Fibroblast of skin of left biceps (primary cell): Measurements from ENCODE around the gene RSU1.

Experiments used
- DNase-seq, 2 experiments: peaks; one replicate each; pipeline ENCODE4 v3.0.0-alpha.2; 2013; ENCODE audit warnings: low read depth in 2 of 2

Gene RSU1

DNA sequence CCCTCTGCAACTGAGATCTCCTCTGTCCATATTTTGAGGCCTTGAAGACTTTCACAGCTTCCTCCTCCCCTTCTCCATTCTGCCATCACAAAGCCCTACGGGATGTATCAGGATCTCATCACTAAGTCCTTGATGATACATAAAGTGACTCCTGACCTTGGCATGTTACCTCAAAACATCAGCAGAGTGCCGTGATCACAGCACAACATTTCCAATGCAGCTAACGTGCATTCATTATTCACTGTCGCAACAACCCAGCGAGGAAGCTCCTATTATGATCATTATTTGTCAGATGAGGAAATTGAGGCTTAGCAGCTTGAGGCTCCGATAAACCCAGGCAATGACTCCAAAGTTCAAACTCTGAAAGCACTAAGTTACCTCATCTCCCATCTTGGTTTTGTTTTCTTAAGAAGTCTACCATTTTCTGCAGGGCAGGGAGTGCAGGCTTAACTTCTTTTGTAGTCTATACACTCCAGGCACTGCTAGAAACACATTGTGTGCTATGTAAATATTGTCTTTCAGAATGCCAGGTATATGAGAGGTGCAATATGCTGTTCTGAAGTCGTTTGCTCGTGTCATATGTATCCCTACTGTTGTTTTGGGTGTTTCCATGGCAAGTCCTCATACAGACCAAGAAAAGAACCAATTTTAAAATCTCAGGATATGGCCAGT is 215.0 kb downstream of the RSU1 start:
- DNase-seq = no peak

DNA sequence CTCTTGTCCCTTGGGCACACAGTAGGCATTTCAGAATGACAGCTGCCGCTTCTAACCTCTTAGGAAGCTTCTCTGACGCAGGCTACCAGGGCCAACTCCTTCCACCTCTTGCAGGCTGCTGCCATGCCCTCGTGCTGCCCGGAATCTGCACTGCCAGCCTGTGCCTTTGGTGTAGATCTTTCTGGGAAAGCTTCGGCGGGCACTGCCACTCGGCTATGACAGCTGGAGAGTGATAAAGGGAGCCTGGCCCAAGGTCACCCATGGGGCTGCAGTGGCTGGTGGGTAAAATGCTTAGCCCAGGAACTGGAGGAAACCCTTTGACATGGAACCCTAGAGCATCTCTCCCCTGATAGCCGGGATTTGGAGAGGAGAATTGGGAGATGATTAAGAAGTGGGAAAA is 217.6 kb downstream of the RSU1 start:
- no peak for DNase-seq

DNA sequence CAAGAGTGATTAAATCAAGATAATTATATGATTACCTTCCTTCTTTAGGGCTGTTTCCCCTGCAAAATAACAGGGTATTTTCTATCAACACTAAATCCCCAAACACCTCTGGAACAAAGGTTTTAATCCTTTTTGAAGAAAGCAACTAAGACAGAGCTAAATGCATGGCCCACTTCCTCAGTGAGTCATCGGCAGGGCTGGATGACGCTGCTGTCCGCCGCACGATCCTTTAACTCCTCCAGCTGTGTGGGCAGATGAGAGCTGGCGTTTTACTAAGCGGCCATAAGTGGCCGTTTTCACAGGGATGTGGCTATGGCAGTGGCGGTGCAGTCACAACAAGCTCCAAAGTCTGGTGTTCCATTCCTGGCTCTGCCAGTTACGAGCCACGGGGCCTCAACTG is 219.6 kb downstream of the RSU1 start:
- no peak for DNase-seq

DNA sequence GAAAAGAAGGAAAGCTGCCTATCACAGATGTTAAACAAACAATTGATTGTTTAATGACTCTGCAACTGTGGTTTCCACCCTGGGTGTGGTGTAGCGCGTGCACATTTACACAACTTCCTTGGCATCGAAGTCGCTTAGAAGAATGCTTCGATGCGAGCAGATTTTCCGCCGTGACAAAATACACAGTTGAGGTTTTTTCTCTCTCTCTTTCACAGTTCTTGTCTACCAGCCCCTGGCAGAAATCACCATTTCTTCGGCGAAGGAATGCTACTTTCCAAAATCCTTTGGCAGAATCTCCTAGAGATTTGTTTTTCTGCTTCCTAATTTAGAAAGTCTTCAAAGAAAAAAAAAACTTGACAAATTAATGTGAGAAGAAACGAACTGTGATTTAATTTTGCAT is 224.8 kb downstream of the RSU1 start:
- DNase-seq = no peak

DNA sequence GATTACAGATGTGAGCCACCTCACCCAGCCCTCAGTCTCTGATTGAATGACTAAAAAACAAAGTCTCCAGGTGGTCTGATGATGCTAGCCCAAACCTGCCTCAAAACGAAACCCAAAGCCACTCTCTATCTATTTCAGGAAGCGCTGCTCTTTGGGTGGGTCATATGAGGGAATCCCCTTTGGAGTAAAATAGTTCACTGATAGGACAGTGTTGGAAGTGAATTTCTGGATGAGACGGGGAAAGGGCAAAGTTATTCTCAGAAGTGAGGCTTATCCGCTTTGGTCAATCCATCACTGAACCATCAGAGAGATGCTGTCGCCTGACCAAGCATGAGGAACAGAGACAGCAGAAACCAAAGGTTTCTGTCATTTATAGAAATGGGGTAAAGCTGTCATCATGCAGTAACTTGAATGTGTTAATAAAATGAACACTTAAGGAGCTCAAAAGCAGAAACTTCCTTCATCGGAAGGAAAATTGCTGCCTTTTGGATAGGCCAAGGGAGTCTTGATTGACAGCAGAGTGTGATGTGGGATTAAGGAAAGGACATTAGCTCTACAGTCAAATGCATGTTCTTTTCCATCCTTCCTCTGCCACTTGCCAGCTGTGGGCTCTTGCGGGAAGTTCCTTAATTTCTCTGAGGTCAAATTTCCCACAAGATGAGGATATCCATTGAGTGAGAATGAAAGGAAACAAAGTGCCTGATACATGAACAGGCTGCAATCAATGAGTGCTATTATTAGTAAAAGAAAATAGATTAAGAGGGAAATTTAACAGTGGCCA is 230.7 kb downstream of the RSU1 start:
- DNase-seq = no peak

DNA sequence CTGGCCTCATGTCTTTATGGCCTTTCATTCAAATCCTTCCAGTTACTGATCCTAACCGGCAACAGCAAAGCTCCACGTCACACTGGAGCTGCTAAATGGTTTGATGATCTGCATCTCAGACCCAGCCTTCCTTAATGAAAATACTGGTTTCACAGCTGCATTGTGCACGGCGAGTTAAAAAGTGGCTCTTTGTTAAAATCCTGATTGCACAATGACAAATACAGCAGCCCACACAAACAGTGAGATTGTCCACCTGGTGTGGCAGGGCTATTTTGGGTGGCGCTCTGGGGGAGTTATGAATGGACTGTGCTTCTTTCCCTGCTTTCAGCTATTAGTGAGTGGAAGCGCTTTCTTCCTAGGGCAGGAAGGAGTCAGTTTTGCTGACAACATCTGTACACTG is 232.1 kb downstream of the RSU1 start:
- no peak for DNase-seq

DNA sequence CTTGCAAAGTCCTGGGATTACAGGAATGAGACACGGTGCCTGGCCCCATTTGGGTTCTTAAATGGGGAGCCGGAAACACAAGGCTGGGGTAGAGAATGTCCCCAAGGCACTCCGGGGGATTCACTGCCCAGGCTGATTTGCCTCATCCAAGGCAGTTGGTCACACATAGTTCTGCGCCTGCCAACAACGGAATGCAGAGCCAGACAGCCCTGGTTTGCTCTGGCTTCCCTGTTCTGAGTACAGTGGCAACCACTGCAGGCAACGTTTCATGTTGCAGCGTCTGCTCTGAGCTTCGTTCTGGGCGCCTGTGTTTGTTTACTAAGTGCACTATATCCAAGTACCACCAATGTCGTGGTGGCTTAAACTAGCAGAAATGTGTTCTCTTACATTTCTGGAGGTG is 233.8 kb downstream of the RSU1 start:
- DNase-seq = no peak

DNA sequence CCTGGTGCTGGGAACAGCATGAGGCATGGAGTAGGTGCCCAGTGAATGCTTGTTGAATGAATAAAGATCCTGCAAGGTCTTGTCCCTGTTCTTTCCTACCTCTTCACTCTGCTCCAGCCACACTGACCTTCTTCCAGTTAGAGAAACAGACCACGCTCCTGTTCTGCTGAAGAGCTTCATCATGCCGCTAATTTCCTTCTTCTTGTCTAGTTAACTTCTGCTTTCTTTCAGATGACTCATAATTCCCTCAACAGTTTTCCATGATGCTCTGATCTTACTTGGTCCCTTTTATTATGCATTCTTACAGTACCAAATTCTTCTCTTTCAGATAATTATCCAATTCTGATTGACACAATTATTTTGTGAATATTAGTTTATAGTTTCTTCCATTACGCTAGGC is 236.0 kb downstream of the RSU1 start:
- DNase-seq = no peak

DNA sequence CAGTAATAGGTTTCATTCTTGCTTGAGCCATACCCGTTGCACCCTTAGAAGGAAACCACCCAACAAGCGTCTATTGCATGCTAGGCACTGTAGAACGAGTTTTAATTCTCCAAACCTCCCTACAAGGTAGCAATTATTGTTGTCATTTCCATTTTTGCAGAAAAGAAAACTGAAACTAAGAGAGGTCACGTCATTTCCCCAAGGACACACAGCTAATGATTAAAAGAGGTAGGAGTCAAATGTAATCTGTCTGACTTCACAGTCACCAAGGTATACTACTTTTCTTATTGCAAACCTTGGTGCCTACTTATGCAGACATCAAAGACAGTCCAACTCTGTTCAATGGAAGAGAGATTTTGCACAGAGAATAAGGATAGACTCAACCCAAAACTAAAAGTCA is 246.5 kb downstream of the RSU1 start:
- DNase-seq = no peak

DNA sequence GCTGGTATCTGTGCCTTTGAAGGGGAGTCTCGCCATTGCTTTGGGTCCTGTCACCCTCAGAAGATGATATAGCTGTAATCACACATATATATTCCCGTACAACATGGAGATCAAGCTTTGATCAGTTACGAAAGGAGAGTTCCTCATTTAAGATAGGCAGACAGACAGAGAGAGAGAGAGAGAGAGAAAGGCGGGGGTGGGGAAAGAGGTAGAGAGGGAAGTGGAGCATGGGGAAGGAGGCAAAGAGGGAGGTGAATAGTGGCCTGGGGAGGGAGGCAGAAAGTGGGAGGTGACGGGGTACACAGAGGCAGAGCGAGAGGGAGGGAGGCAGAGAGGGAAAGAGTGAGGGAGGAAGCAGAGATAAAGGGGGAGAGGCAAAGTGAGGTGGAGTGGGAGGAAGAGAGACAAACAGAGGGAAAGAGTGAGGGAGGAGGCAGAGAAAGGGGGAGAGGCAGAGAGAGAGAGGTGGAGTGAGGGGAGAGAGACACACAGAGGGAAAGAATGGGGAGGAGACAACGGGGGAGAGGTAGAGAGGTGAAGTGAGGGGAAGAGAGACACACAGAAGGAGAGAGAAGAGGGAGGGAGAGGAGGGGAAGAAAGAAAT is 250.9 kb downstream of the RSU1 start:
- DNase-seq = no peak

DNA sequence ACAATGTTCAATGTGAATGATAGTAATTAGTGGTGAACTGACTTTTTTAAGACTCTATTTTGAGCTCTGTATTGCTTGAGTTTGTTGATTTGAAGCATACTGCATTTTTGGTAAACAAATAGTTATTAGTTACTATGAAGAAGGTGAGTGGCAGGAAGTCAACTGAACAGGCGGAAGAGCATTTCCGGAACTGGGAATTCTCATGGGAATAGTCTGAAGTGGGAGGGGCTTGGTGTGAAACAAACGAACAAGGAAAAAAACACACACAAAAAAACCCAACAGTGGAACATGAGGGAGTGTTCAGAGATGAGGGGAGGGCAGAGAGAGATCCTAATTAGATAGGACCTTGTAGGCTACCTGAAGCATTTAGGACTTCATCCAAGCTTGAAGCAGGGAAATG is 251.6 kb downstream of the RSU1 start:
- DNase-seq = no peak

DNA sequence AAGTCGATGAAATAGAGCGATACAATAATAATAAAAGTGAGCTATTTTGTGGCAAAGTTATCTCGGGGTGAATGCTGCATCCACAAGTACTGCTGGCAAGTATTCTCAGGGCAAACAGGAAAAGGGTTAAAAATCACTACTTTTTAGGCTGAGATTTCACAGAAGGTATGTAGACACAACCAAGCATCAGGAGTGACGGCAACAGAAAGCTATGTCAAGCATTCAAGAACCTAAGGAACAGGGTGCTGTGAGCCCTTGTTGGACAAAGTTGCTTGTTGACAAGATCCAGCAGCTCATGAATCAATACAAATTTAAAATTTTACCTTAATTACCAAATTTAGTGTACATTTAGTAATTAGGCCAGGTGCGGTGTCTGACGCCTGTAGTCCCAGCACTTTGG is 254.3 kb downstream of the RSU1 start:
- no peak for DNase-seq

DNA sequence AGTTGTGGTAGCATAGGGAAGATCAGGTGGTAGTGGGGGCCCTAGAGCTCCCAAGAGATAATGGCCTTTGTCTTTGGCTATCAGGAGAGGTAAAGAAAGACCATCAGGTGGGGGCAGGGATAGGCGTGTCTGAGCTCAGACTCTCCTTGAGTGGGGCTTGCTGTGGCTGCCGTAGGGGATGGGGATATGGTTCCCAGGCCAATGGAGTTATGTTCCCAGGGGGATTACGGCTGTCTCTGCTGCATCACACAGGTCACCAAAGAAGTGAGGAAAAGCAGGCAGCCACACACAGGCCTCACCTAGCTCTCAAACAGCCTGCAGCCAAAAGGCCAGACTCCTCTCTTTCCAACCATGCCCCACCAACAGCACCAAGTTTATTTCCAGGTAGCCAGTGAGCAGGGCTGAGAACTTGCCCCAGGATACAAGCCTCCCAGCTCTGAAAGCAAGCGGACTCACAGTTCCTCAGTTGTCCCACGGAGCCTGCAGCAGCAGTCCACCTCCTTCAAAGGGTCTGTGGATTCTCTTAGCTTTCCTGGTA is 257.9 kb downstream of the RSU1 start:
- DNase-seq = no peak

DNA sequence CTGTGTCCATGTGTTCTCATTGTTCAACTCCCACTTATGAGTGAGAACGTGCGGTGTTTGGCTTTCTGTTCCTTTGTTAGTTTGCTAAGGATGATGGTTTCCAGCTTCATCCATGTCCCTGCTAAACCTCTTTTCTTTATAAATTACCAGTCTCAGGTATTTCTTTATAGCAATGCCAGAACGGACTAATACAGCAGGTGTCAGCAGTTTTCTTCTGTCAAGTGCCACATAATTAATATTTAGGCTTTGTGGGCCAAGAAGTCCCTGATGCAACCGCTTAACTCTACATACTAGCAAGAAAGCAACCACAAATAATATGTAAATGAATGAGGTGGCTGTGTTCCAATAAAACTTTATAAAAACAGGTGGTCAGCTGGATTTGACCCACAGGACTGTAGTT is 269.3 kb downstream of the RSU1 start:
- DNase-seq = no peak

DNA sequence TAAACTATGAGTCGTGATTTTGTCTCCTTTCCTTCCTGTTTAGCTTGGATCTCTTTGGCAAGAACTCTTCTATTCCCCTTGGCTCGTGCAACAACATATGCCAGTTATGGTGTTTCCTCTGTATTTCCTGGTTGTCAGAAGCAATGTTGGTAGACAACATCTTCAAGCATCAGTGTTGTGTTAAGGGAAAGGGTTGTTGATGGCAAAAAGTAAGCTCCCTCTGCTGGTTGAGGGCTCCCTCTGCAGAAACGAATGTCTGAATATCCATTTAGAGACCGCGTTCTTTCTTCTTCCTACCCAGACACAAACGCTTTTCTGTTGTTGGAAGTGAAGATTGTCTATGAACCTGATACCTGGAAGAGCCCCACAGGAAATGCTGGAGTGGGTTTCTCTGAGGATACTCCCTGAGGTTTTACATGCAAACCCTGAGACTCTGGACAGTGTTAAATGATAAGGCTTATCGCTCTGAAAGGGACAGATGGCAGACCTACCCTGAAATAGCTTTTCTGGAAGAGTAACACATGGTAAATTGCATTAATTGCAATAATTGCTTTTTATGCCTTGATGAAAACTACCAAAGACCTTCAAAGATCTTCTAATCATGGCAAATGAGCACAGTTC is 272.0 kb downstream of the RSU1 start:
- DNase-seq = peak in 1 of 2 experiments; percentile 6

DNA sequence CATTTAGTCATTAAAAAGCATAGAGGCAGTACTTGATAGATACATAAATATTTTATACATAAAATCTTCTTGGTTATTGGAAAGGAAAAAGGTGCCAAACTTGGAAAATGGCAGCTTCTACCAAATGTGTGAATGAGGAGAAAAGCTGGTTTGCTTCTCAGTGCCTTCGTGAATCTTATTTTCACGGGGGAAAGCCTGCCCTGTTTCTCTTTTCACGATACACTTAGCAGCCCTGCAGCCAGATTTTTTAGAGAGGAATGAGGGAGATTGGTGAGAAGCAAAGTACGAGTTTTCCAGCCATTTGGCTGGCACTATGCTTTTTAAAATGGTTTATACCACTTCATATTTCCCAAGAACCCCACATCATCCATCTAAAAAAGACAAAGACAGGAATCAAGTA is 272.6 kb downstream of the RSU1 start:
- DNase-seq = no peak

DNA sequence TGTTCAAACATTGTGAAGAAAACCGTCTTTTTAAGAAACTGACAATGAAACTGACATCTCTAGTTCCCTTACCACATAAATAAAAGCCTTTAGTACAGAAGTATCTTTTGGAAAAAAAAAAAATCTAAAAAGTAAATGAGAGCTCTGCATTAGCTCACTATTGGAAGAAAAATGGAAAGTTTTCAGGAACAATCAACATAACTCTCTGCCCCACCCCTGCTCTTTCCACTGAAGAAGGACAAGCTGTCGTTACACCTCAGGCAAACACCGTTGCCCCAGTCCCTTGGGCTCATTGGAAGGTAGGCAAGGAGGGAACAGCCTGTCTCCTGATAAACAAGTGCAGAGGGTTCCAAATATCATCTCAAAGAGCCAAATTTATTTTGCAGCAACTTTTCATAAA is 273.1 kb downstream of the RSU1 start:
- DNase-seq = no peak
